ENCODE measurements around the gene TRIP13.

Gene TRIP13

GRCh38 chr5:959581-960531 is 67.2 kb downstream of the TRIP13 start:
- Histone ChIP-seq H3K9me3 (no peaks in the 10 kb centered on the region), H3K36me3 (no peaks in the 10 kb centered on the region), H3K27ac (no peak overlapping the region), H3K27me3 (peaks cover 0 to 41% of the 10 kb centered on the region in 2 donors), H3K4me3 (no peak overlapping the region), H3K4me1 (peaks cover 0 to 31% (median 12%) of the 10 kb centered on the region in 4 donors)
- no peak for DNase-seq
- intact Hi-C loops (cut with DNase I; ENCODE audit: low total_unique reads): no loop called here
- no peak for TF ChIP-seq CTCF (IDR thresholded peaks at IDR 0.05)

GRCh38 chr5:960551-960950 is 67.9 kb downstream of the TRIP13 start:
- intact Hi-C loops (cut with DNase I; ENCODE audit: low total_unique reads): no loop called here
- Histone ChIP-seq H3K9me3 (no peaks in the 10 kb centered on the region), H3K27me3 (peaks cover 0 to 41% of the 10 kb centered on the region in 2 donors), H3K27ac (no peak overlapping the region), H3K4me3 (no peak overlapping the region), H3K36me3 (no peaks in the 10 kb centered on the region), H3K4me1 (peaks cover 0 to 31% (median 12%) of the 10 kb centered on the region in 4 donors)
- no peak for TF ChIP-seq CTCF (IDR thresholded peaks at IDR 0.05)
- no peak for DNase-seq

DNA sequence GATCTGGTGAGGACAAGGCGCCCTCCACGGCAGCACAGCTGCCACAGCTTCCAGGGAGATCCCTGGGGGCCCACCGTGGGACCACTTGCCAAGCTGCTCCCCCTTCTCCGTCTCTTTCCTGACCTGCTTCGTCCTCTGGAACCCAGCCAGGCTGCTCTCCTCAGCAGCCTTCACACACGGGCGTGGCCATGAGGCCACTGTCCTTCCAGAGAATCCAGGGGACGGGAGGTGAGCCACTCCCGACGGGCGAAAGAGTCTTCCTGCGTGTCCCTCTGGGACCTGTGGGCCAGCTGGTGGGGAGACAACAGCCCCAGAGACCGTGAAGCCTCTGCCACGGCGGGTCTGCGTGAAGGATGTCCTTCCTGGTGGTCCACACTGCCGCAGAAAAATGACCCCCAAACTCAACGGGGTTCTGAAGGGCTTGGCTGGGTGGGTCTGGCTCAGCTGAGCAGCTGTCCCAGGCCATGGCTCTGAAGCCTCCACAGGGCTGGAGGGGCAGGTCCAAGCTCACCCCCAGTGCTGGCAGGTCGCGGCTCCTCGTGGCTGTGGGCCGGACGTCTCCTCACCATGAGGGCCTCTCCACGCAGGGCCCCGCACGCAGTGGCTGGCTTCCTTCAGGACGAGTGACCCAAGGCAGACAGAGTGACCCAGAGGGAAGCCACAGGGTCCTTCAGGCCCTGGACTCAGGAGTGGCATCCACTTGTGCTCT is 68.5 kb downstream of the TRIP13 start:
- intact Hi-C loops (cut with DNase I; ENCODE audit: low total_unique reads): no loop called here
- no peak for DNase-seq
- Histone ChIP-seq H3K4me3 (no peak overlapping the region), H3K36me3 (no peaks in the 10 kb centered on the region), H3K27ac (no peak overlapping the region), H3K9me3 (no peaks in the 10 kb centered on the region), H3K27me3 (peaks cover 0 to 43% of the 10 kb centered on the region in 2 donors), H3K4me1 (peaks cover 0 to 28% (median 11%) of the 10 kb centered on the region in 4 donors)
- TF ChIP-seq CTCF (IDR thresholded peaks at IDR 0.05): no peak

- H3K27me3 ChIP-seq: peaks cover 0 to 49% of the 10 kb centered on the region in 2 donors
- H3K9me3 ChIP-seq: no peaks in the 10 kb centered on the region
- DNase-seq: no peak
- intact Hi-C loops (cut with DNase I; ENCODE audit: low total_unique reads): no loop called here
- no peak overlapping the region for H3K4me3 ChIP-seq
- TF ChIP-seq CTCF (IDR thresholded peaks at IDR 0.05): no peak
- peaks cover 0 to 22% (median 8%) of the 10 kb centered on the region in 4 donors for H3K4me1 ChIP-seq
- H3K36me3 ChIP-seq: no peaks in the 10 kb centered on the region
- no peak overlapping the region for H3K27ac ChIP-seq
Measured at GRCh38 chr5:961711-962240, 69.1 kb downstream of the TRIP13 start.

GRCh38 chr5:962386-962785 is 69.7 kb downstream of the TRIP13 start:
- intact Hi-C loops (cut with DNase I; ENCODE audit: low total_unique reads): no loop called here
- H3K36me3 ChIP-seq: no peaks in the 10 kb centered on the region
- no peak overlapping the region for H3K4me3 ChIP-seq
- H3K27ac ChIP-seq: no peak overlapping the region
- peaks cover 0 to 16% (median 3%) of the 10 kb centered on the region in 4 donors for H3K4me1 ChIP-seq
- DNase-seq: no peak
- no peaks in the 10 kb centered on the region for H3K9me3 ChIP-seq
- no peak for TF ChIP-seq CTCF (IDR thresholded peaks at IDR 0.05)
- peaks cover 0 to 55% of the 10 kb centered on the region in 2 donors for H3K27me3 ChIP-seq

Data from tibial artery (tissue), 4 donors.